ENCODE data around the gene KBTBD12.

DNA sequence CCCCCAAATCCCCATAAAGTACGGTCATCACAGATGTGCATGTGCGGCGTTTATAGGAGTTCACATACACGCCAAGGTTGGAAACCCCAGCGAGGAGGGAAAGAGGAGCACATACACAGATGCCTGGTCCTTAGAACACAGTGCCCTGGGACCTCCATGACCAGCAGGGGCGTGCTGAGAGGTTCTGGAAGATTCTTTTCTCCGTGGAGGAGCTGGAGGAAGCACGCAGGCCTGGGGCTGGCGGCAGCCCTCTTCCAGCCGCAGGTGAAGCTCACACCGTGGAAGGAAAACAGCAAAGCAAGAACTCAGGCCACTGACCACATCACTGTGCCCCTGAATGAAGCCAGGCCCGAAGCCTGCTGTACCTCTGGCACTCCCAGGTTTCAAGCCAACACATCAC, 76.2 kb downstream of the KBTBD12 start:
- TF ChIP-seq POLR2AphosphoS5 (IDR thresholded peaks at IDR 0.05; ENCODE audit: low read depth, low read length), result no peak
- no peak for TF ChIP-seq TCF7L2 (IDR thresholded peaks at IDR 0.05; ENCODE audit: borderline replicate concordance, extremely low read depth, insufficient read depth, insufficient read length)
- TF ChIP-seq CTCF (IDR thresholded peaks at IDR 0.05 in 2 of 3, conservative IDR thresholded peaks at IDR 0.05 in 1 of 3; ENCODE audit: borderline replicate concordance in 1 of 3, insufficient read depth in 1 of 3, low read depth in 2 of 3, low read length in 2 of 3), result no peak
- no peak for TF ChIP-seq ZNF274 (IDR thresholded peaks at IDR 0.05; ENCODE audit: low read depth, low read length)
- TF ChIP-seq POLR2A (IDR thresholded peaks at IDR 0.05; ENCODE audit: borderline replicate concordance, extremely low read depth, insufficient read depth, insufficient read length), result no peak
- TF ChIP-seq RAD21 (IDR thresholded peaks at IDR 0.05; ENCODE audit: low read depth), result no peak
- TF ChIP-seq CBX3 (IDR thresholded peaks at IDR 0.05; ENCODE audit: low read depth), result no peak
- no peak for TF ChIP-seq EZH2 (IDR thresholded peaks at IDR 0.05)
- no peak for TF ChIP-seq ZBTB33 (IDR thresholded peaks at IDR 0.05; ENCODE audit: extremely low read depth, insufficient replicate concordance, low read length)
- TF ChIP-seq CEBPB (IDR thresholded peaks at IDR 0.05; ENCODE audit: low read depth), result no peak
- TF ChIP-seq SP1 (IDR thresholded peaks at IDR 0.05; ENCODE audit: low read depth), result no peak

Data from HCT116 (cell line).